Measurements from ENCODE around the gene ZDHHC8.

ZDHHC8 gene

GRCh38 chr22:20142711-20143621, 11.4 kb downstream of the ZDHHC8 start:
- no peak for DNase-seq (ENCODE audit: low read depth in 2 of 2)

- DNase-seq (ENCODE audit: low read depth in 2 of 2): no peak
These were observed 12.5 kb downstream of the ZDHHC8 start for GRCh38 chr22:20143883-20144665.

- DNase-seq (ENCODE audit: low read depth in 2 of 2): no peak
These were observed 13.7 kb downstream of the ZDHHC8 start for GRCh38 chr22:20145206-20145831.

GRCh38 chr22:20145832-20146223, 14.2 kb downstream of the ZDHHC8 start:
- DNase-seq (ENCODE audit: low read depth in 2 of 2): no peak

- DNase-seq (ENCODE audit: low read depth in 2 of 2): no peak
These were observed 15.2 kb downstream of the ZDHHC8 start for GRCh38 chr22:20146777-20147176.

- no peak for DNase-seq (ENCODE audit: low read depth in 2 of 2)
These were observed 15.8 kb downstream of the ZDHHC8 start for GRCh38 chr22:20147237-20147988.

- no peak for DNase-seq (ENCODE audit: low read depth in 2 of 2)
These were observed 16.8 kb downstream of the ZDHHC8 start for GRCh38 chr22:20148414-20148813.

GRCh38 chr22:20149257-20150250, 17.9 kb downstream of the ZDHHC8 start:
- DNase-seq (ENCODE audit: low read depth in 2 of 2): no peak

GRCh38 chr22:20150381-20151275, 19.0 kb downstream of the ZDHHC8 start, which contains the start of gene CCDC188:
CCDC188 (minus strand) TSS chr22:20151055; CDS start chr22:20150986, 69 bp downstream.
- DNase-seq (ENCODE audit: low read depth in 2 of 2): no peak

- DNase-seq (ENCODE audit: low read depth in 2 of 2): no peak
These were observed 19.6 kb downstream of the ZDHHC8 start for GRCh38 chr22:20151276-20151588.

GRCh38 chr22:20152464-20152890, 20.9 kb downstream of the ZDHHC8 start:
- DNase-seq (ENCODE audit: low read depth in 2 of 2): no peak

GRCh38 chr22:20153945-20154344, 22.3 kb downstream of the ZDHHC8 start:
- DNase-seq (ENCODE audit: low read depth in 2 of 2): no peak

- no peak for DNase-seq (ENCODE audit: low read depth in 2 of 2)
These were observed 23.1 kb downstream of the ZDHHC8 start for GRCh38 chr22:20154602-20155187.

GRCh38 chr22:20155330-20156041, 23.9 kb downstream of the ZDHHC8 start:
- DNase-seq (ENCODE audit: low read depth in 2 of 2): no peak

- no peak for DNase-seq (ENCODE audit: low read depth in 2 of 2)
These were observed 24.4 kb downstream of the ZDHHC8 start for GRCh38 chr22:20156042-20156389.

GRCh38 chr22:20156611-20157429, 25.2 kb downstream of the ZDHHC8 start:
- DNase-seq (ENCODE audit: low read depth in 2 of 2): peak; percentile 70 to 89

- no peak for DNase-seq (ENCODE audit: low read depth in 2 of 2)
These were observed 26.0 kb downstream of the ZDHHC8 start for GRCh38 chr22:20157430-20158183.
